Esophagus muscularis mucosa (tissue), 4 donors: ENCODE measurements around the gene DCAF6.

Experiments used
- CTCF ChIP-seq, 3 experiments: fragments of 200-600 bp in 2 of 3; fragments of 450-650 bp in 1 of 3; sonication (generic) in 2 of 3; IDR thresholded peaks; one replicate each; pipeline ENCODE4 v1.5.1; 2017 to 2019; ENCODE audit warnings: antibody characterized with exemption in 3 of 3, mild to moderate bottlenecking in 2 of 3, moderate library complexity in 1 of 3
- EP300 ChIP-seq: sonication (generic); formaldehyde crosslinking; IDR thresholded peaks from one replicate; pipeline ENCODE4 v1.6.1; 2017; ENCODE audit warnings: antibody characterized with exemption
- POLR2A ChIP-seq: fragments of 450-650 bp; IDR thresholded peaks from one replicate; pipeline ENCODE4 v1.6.1; 2017; ENCODE audit warnings: antibody characterized with exemption, moderate library complexity, mild to moderate bottlenecking, low read depth
- POLR2AphosphoS5 ChIP-seq, 2 donors: sonication (generic); formaldehyde crosslinking; IDR thresholded peaks; one replicate each; pipeline ENCODE4 v1.6.1; 2017; ENCODE audit warnings: antibody characterized with exemption in 2 of 2

- TF ChIP-seq CTCF (IDR thresholded peaks at IDR 0.05) (no peak), POLR2A (no peak), POLR2AphosphoS5 (IDR thresholded peaks at IDR 0.05) (peak in 1 of 2 donors; percentile 69), EP300 (no peak)
Measured at GRCh38 chr1:168085401-168085872, 149.0 kb downstream of the DCAF6 start.
